ENCODE results near the gene MMP11. TPM values are rescaled to one million over a fixed set of nuclear protein-coding genes. Genes with fewer than 3 reads are reported as not detected.
A peak's percentile ranks its signal among the peaks of the same experiment; 100 is the strongest.

Gene MMP11
- total RNA-seq, 1 donor from 2014 or later: 28.8 TPM

DNA sequence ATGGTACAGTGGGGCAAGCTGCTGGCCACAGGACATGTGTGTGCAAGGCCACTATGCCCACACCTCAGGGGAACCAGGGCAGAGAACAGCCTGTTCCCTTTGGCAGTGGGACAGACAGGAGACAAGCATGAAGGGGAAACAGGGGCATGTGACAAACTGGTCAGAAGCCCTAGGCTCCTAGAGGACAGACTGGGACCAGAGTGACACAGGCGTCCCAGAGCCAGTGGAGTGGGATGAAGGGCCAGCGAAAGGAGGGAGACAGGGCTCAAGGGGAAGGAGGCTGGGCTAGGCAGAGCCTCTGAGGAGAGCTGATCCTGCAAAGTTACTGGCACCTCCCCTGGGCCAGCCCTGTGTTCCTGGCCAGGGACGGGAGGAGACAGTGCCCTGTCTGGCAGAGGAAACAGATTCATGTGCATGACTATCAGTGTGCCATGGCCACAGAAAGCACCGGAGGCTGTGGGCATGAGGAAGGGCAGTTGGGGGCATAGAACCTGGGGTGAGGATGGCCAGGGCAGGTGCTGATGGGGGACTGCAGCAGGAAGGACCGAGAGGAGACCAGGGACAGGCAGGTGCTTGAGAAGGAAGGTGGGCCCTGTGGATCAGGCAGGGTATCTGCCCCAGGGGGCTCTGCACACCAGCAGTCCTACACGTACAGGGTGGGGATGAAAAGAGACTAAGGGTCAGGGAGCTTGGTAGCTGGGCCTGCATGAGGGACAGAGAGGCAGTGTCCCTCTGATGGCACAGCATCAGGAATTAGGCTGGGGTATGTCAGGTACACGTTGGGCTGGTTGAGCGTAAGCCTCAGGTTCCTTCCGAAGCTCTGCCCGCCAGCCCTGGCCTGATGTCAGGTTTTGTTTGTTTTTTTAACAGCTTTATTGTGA, 56.4 kb downstream of the MMP11 start:
- Mint-ChIP-seq H3K27ac (ENCODE audit: unreplicated experiment) (peak overlapping the region; percentile 62), H3K4me3 (ENCODE audit: unreplicated experiment) (no peak overlapping the region), H3K36me3 (ENCODE audit: unreplicated experiment) (no peaks in the 10 kb centered on the region), H3K27me3 (ENCODE audit: unreplicated experiment) (peaks cover 1% of the 10 kb centered on the region), H3K4me1 (ENCODE audit: low read depth, unreplicated experiment) (peaks cover 15% of the 10 kb centered on the region), H3K9me3 (ENCODE audit: unreplicated experiment) (peaks cover 1% of the 10 kb centered on the region)
- no peak for DNase-seq
- TF ChIP-seq, protein P1, sequence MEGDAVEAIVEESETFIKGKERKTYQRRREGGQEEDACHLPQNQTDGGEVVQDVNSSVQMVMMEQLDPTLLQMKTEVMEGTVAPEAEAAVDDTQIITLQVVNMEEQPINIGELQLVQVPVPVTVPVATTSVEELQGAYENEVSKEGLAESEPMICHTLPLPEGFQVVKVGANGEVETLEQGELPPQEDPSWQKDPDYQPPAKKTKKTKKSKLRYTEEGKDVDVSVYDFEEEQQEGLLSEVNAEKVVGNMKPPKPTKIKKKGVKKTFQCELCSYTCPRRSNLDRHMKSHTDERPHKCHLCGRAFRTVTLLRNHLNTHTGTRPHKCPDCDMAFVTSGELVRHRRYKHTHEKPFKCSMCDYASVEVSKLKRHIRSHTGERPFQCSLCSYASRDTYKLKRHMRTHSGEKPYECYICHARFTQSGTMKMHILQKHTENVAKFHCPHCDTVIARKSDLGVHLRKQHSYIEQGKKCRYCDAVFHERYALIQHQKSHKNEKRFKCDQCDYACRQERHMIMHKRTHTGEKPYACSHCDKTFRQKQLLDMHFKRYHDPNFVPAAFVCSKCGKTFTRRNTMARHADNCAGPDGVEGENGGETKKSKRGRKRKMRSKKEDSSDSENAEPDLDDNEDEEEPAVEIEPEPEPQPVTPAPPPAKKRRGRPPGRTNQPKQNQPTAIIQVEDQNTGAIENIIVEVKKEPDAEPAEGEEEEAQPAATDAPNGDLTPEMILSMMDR (IDR thresholded peaks at IDR 0.05; ENCODE audit: partially characterized antibody, unreplicated experiment): no peak

GRCh38 chr22:23829845-23830372, 57.3 kb downstream of the MMP11 start:
- Mint-ChIP-seq H3K9me3 (ENCODE audit: unreplicated experiment) (peaks cover 1% of the 10 kb centered on the region), H3K4me1 (ENCODE audit: low read depth, unreplicated experiment) (peaks cover 17% of the 10 kb centered on the region), H3K36me3 (ENCODE audit: unreplicated experiment) (no peaks in the 10 kb centered on the region), H3K27ac (ENCODE audit: unreplicated experiment) (no peak overlapping the region), H3K27me3 (ENCODE audit: unreplicated experiment) (peaks cover 1% of the 10 kb centered on the region), H3K4me3 (ENCODE audit: unreplicated experiment) (no peak overlapping the region)
- TF ChIP-seq, protein P1 (IDR thresholded peaks at IDR 0.05; ENCODE audit: partially characterized antibody, unreplicated experiment): no peak
- DNase-seq: no peak

DNA sequence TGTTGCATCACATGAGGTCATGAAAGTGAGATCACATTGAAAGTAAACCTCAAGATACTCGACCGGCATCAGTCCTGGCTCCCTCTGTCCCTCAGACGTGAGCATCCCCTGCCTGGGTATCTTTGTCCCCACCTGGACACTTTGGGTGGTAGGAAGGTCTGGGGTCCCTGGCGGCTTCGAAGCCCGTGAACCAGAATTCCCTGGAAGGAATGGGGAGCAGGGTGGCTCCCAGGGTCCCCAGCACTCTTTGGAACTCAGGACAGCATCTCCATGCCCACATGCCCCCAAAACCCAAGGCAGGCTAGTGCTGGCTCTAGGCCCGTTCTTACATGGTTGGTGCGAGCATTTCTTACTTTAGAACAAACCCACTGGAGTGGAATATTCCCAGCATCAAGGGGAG, 58.6 kb downstream of the MMP11 start:
- Mint-ChIP-seq H3K4me1 (ENCODE audit: low read depth, unreplicated experiment) (peaks cover 16% of the 10 kb centered on the region), H3K27me3 (ENCODE audit: unreplicated experiment) (peaks cover 4% of the 10 kb centered on the region), H3K9me3 (ENCODE audit: unreplicated experiment) (peaks cover 7% of the 10 kb centered on the region), H3K27ac (ENCODE audit: unreplicated experiment) (no peak overlapping the region), H3K36me3 (ENCODE audit: unreplicated experiment) (no peaks in the 10 kb centered on the region), H3K4me3 (ENCODE audit: unreplicated experiment) (no peak overlapping the region)
- TF ChIP-seq, protein P1 (IDR thresholded peaks at IDR 0.05; ENCODE audit: partially characterized antibody, unreplicated experiment): no peak
- no peak for DNase-seq

- Mint-ChIP-seq H3K4me3 (ENCODE audit: unreplicated experiment) (no peak overlapping the region), H3K27ac (ENCODE audit: unreplicated experiment) (no peak overlapping the region), H3K27me3 (ENCODE audit: unreplicated experiment) (peaks cover 8% of the 10 kb centered on the region), H3K9me3 (ENCODE audit: unreplicated experiment) (peaks cover 7% of the 10 kb centered on the region), H3K4me1 (ENCODE audit: low read depth, unreplicated experiment) (peaks cover 13% of the 10 kb centered on the region), H3K36me3 (ENCODE audit: unreplicated experiment) (no peaks in the 10 kb centered on the region)
- DNase-seq: no peak
- TF ChIP-seq, protein P1 (IDR thresholded peaks at IDR 0.05; ENCODE audit: partially characterized antibody, unreplicated experiment): no peak
Observed at GRCh38 chr22:23831781-23832180, 59.1 kb downstream of the MMP11 start.

Measured in glutamatergic neuron (in vitro differentiated cells).